Measurements from ENCODE around the gene NUF2. TPM values are rescaled to one million over a fixed set of nuclear protein-coding genes. Genes with fewer than 3 reads are reported as not detected.
"Not testable (repeated sequence)": the region's sequence is repeated elsewhere in the genome, so short reads cannot be mapped to it uniquely, and the experiment has no call there.

The NUF2 gene
- total and polyA plus RNA-seq, 8 donors, result 0.17 to 0.54 (median 0.33) TPM; not detected in 2

DNA sequence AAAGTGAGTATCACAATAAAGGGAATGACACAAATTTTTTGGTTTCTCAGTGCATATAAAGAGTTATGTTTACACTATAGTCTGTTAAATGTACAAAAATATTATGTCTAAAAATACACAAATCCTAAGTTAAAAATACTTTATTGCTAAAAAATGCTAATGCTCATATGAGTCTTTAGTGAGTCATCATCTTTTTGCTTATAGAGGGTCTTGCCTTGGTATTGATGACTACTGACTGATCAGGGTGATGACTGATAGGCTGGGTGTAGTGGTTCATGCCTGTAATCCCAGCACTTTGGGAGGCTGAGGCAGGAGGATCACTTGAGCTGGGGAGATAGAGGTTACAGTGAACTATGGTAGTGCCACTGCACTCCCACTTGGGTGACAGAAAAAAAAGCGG is 12.9 kb upstream of the NUF2 start:
- WGBS, 2 donors, result 100% methylated on average over 1 of the region's 1 CpG
- H3K9me3 ChIP-seq, result no peaks in the 10 kb centered on the region
- no peaks in the 10 kb centered on the region for H3K4me1 ChIP-seq
- H3K36me3 ChIP-seq, result no peaks in the 10 kb centered on the region
- intact Hi-C loops (cut with DNase I), result loop anchor here in 1 of 3 donors (10.0 kb wide), 1 partner anchor 454 kb away; no protein-coding TSS in a partner anchor
- no peaks in the 10 kb centered on the region for H3K27me3 ChIP-seq
- DNase-seq (no peak), FAIRE-seq (no peak), ATAC-seq (no peak)
- no peak for TF ChIP-seq CTCF (IDR thresholded peaks at IDR 0.05)
- no peak overlapping the region for H3K27ac ChIP-seq
- no peak overlapping the region for H3K4me3 ChIP-seq

DNA sequence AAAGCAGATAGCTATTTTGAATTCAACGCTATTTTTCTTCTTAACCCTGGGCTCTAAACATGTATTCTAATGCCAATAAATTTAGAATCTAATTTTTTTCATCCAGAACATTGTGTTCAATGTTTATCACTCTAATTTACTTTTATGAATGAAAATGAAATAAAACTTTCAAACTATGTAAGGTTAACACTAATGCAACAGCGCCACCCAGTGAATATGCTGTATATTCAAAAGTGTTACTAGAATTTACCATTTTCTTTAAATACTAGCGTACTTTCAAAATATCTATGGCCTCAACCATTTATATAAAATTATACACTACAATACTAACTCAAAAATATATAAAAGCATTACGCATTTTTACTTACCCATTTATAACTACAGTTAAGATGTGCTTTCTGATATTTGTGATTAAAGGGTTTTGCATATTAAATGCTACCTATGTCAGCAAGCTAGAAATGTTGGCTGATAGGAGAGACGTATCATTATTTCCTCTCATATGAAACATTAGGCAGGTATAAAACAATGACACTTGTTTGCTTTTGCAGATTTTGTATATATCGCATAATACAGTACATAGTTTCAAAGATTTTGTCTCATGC is 5.9 kb upstream of the NUF2 start:
- DNase-seq, result peak in 1 of 6 donors; percentile 26
- WGBS, 2 donors, result 59 to 62% methylated on average over 6 of the region's 6 CpGs

DNA sequence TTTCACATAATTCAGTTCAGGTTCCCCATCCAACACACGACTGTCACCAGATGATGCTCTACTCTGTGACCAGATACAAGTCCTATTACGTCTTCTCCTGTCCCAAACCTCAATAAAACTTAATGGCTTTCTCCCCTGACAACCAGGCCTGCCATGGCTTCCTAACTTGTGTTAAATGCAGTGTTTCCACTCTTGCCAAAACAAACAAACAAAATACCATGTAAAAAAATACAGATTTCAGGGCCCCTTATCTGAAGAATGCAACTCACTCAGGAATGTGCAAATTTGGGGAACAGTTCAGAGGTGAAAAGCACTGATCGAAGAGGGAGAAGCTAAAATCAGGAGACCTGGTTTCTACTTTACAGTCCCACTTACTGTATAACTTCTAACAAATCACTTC is 863 bp upstream of the NUF2 start:
- H3K4me1 ChIP-seq, result peaks cover 0 to 12% (median 5%) of the 10 kb centered on the region in 3 donors
- no peaks in the 10 kb centered on the region for H3K36me3 ChIP-seq
- no peaks in the 10 kb centered on the region for H3K27me3 ChIP-seq
- DNase-seq (no peak), ATAC-seq (no peak), FAIRE-seq (no peak)
- intact Hi-C loops (cut with DNase I), result no loop called here
- no peak for TF ChIP-seq CTCF (IDR thresholded peaks at IDR 0.05)
- peak overlapping the region in 1 of 4 donors; percentile 29 for H3K27ac ChIP-seq
- WGBS, 2 donors, result 30% methylated on average over 3 of the region's 3 CpGs
- peak overlapping the region; percentile 38 to 63 (median 53) for H3K4me3 ChIP-seq
- H3K9me3 ChIP-seq, result no peaks in the 10 kb centered on the region

More for the DNA sequence above, 5.9 kb upstream of the NUF2 start:
- Histone ChIP-seq H3K4me1 (peaks cover 0 to 5% (median 0%) of the 10 kb centered on the region in 3 donors), H3K9me3 (no peaks in the 10 kb centered on the region), H3K27me3 (no peaks in the 10 kb centered on the region), H3K4me3 (no peak overlapping the region), H3K27ac (no peak overlapping the region), H3K36me3 (no peaks in the 10 kb centered on the region)
- FAIRE-seq (peak; percentile 96), ATAC-seq (no peak)
- intact Hi-C loops (cut with DNase I), result loop anchor here in 2 of 3 donors (10.0 kb wide), 2 partner anchors 241 to 461 kb away; no protein-coding TSS in a partner anchor
- TF ChIP-seq CTCF (IDR thresholded peaks at IDR 0.05), result peak; percentile 16 to 50 (median 40)

DNA sequence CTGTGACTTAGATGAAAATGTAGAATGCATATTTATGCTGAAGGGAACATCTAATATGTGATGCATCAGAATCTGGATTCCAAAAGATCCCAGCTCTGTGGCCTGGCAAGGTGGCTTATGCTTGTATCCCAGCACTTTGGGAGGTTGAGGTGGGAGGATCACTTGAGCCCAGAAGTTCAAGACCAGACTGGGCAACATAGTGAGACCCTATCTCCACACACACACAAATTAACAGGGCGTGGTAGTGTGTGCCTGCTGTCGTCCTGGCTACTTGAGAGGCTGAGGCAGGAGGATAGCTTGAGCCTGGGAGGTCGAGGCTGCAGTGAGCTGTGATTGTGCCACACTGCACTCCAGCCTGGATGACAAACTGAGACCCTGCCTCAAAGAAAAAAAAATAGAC is 1.6 kb downstream of the NUF2 start:
- H3K9me3 ChIP-seq; FAIRE-seq; H3K27me3 ChIP-seq; H3K36me3 ChIP-seq; ATAC-seq; intact Hi-C loops (cut with DNase I); H3K27ac ChIP-seq; DNase-seq; H3K4me3 ChIP-seq: not testable (repeated sequence)
- H3K4me1 ChIP-seq, result peaks cover 0 to 12% (median 5%) of the 10 kb centered on the region in 3 donors
- 72 to 78% methylated on average over 3 of the region's 3 CpGs for WGBS, 2 donors

- H3K4me3 ChIP-seq, result no peak overlapping the region
- intact Hi-C loops (cut with DNase I), result no loop called here
- H3K36me3 ChIP-seq, result no peaks in the 10 kb centered on the region
- WGBS, 2 donors, result 96 to 98% methylated on average over 2 of the region's 2 CpGs
- no peak overlapping the region for H3K27ac ChIP-seq
- H3K4me1 ChIP-seq, result no peaks in the 10 kb centered on the region
- ATAC-seq (no peak), DNase-seq (no peak), FAIRE-seq (no peak)
- no peak for TF ChIP-seq CTCF (IDR thresholded peaks at IDR 0.05)
- no peaks in the 10 kb centered on the region for H3K9me3 ChIP-seq
- no peaks in the 10 kb centered on the region for H3K27me3 ChIP-seq
Measured at GRCh38 chr1:163331116-163331515, 9.4 kb downstream of the NUF2 start.
